Lung microvascular endothelial cell (primary cell): Measurements from ENCODE around the gene DOCK4. TPM values are rescaled to one million over a fixed set of nuclear protein-coding genes. Genes with fewer than 3 reads are reported as not detected.
A peak's percentile ranks its signal among the peaks of the same experiment; 100 is the strongest.

ENCODE experiments used
- DNase-seq, 2 donors: peaks; one replicate each; pipeline versions ENCODE4 v3.0.0 to v3.0.0-alpha.2; 2010; ENCODE audit warnings: low read depth in 2 of 2
- total RNA-seq: library from RNA; depleted of rRNA; stranded (reverse); fragments of >200 nt; gene quantifications from 2 replicates; pipeline ENCODE4 v1.2.1, GENCODE V29; 2014

The DOCK4 gene
- total RNA-seq, 1 donor from 2014 or later: 57.1 TPM

GRCh38 chr7:111771638-111772037 is 434.6 kb downstream of the DOCK4 start:
- DNase-seq: no peak

- peak in 1 of 2 donors; percentile 24 for DNase-seq
Observed at GRCh38 chr7:111770116-111770515, 436.1 kb downstream of the DOCK4 start.

DNA sequence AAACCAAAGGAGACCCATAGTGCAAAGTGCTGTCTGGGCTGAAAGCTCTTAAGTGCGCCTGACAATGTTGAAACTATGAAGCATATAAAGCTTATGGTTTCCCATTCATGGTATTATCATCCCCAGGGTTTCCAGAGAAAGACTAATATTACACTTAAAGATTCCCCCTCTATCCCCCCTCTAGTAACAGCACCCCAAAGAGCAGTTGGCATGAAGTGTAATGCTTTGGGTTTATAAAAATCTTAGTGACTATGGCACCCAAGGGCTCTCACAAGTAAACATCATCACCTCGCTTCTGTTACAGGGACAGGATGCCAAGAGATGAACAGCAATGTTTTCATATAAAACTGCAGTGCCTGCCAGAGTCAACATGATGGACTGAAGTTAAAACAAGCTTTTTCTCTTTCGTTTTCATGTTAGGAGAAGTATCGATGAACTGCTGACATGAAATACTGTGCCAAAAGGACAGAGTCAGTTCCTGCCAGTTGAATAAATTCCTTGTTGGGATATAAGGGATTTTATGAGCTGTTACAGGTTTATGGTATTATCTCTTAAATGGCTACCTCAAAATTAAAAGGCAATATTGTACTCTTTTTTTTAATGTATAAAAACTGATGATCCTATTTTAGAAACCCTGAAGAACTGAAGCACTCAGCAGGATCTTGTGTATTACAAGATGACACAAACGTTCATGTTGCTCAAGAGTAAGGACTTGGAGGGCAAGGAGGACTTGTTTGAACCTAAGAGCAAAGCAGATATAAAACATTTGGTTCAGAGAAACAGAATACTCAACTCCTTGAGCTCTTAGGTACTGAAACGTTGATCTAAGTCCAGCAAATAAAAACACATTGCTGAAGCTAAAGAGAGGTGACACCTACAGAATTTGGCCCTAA is 440.2 kb downstream of the DOCK4 start:
- peak; percentile 31 to 92 for DNase-seq

DNA sequence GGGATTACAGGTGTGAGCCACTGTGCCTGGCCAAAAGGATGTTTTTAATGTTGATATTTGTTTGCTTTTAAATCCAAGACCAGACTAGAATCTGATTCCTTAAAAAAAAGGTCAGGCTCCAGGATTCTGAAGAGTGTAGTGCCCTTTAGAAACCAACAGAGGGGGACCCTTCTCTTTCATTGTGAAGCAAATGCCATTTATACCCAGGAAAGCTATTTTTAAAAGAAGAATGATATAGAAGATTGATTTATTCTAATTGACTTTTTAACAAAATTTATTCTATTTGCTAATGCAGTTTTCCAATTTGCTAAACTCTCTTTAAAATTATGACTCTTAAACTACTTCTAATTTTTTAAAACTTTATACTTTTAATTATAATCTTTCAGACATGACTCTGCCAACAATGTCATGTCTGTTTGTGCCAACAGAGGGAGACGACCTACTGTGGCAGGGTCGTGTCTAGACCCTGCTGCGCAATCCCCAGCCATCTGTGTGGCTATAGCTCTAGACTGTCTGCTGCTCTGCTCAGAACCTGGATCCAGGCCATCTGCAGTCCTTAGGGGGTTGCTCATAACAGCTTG is 442.9 kb downstream of the DOCK4 start:
- DNase-seq: peak; percentile 44 to 81

GRCh38 chr7:111762799-111763198 is 443.4 kb downstream of the DOCK4 start:
- DNase-seq: no peak

- DNase-seq: no peak
Observed at GRCh38 chr7:111762211-111762610, 444.0 kb downstream of the DOCK4 start.

GRCh38 chr7:111760043-111760442 is 446.2 kb downstream of the DOCK4 start:
- DNase-seq: no peak

- DNase-seq: no peak
Observed at GRCh38 chr7:111758332-111758731, 447.9 kb downstream of the DOCK4 start.

- no peak for DNase-seq
Observed at GRCh38 chr7:111756687-111757178, 449.5 kb downstream of the DOCK4 start.

DNA sequence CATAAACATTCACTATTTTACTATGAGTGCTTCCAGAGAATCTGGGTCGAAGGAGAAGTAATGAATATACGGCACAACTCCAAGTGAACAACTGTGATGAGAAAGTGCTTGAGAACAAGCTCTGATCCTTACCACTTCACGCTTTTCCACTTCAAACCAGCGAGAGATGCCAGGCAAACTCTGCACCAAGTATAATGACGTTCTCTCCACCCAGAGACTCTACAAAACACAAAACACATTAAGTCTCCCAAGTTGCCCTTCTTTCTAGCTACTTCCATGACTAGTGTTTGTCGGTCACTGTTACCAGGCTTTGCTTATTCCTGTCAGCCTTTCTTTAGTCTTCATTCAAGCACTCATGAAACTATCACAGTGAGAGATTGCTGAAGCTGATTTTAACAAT is 450.8 kb downstream of the DOCK4 start:
- no peak for DNase-seq

GRCh38 chr7:111753968-111754367 is 452.2 kb downstream of the DOCK4 start:
- no peak for DNase-seq

GRCh38 chr7:111752022-111752582 is 454.1 kb downstream of the DOCK4 start:
- DNase-seq: peak; percentile 66 to 72

GRCh38 chr7:111750878-111751277 is 455.3 kb downstream of the DOCK4 start:
- no peak for DNase-seq

DNA sequence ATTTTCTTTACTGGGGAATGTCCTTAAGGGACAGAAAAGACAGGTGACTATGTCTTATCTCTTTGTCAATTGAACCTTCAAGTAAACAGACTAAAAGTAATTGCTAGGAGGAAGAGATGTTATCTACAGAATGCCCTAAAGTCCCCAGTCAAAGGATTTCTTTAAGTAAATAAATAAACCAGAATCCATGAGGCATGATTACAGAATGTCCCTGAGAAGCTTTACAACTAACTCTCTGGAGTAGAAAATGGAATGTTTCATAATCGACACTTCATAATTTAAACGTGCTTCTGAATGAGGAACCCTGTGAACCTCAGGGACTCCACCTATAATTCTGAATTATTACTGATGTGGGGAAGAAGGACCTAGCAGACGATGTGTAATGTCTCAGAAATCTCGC is 456.0 kb downstream of the DOCK4 start:
- DNase-seq: no peak

DNA sequence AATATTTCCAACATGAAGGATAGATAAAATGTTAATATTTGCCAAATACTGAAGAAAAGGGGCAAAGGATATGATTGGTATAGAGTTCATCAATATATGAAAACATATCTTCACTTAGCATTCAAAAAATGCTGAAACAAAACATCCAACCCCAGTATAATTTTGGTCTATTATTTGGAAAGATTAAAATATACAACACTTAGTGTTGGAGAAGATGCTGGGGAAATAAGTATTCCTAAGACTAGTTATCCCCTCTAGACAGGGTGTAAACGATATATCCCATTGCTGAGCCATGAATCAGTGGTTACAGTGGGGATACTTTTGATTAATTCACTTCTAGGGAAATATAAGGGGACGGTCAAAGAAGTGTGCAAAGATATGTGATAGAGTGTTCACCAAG is 456.6 kb downstream of the DOCK4 start:
- DNase-seq: no peak

GRCh38 chr7:111747718-111748117 is 458.5 kb downstream of the DOCK4 start:
- no peak for DNase-seq

DNA sequence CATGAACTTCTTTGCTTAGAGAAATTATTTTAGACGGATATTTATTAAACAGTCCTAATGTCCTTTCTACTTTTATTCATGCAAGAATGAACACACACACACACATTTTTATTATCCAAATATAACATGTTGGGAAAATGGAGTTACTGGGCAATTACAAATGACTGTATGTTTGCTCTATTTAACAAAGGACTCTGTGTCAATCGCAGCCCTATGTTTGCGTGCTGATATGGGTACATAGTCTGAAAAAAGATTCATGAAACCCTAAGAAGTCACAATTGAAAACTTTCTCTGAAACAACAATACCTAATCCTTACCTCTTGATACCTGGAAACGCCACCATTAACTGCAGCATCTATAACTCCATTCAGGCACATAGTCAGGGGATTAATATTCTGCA is 459.2 kb downstream of the DOCK4 start:
- DNase-seq: no peak

GRCh38 chr7:111744501-111745155 is 461.6 kb downstream of the DOCK4 start:
- peak; percentile 43 to 53 for DNase-seq

DNA sequence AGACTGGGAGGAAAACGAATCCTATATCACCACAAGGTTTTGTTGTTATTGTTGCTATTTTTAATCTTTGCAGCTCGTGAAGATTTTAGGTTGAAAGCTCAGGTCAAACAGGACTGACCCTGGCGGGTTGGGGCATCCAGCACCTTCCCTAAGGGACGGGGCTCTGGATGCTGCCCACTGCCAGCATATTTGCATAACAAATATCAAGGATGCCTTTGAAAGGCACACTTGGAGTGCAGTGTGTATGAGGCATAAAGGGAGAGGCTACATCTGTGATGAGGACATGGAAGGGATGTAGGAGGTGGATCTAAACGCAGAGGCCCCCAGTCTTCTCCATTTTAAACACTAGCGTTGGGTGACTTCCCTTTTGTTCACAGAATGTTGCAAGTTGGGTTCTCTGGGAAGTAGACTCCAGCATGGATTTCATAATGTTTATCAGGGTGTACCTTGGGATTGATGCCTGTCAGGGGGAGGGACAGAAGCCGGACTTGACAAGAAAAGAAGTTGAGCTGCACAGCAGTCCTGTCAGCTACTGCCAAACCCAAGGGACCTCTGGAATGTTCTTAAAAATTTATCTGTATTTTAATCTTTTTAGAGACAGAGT is 462.9 kb downstream of the DOCK4 start:
- no peak for DNase-seq

GRCh38 chr7:111741811-111742240 is 464.4 kb downstream of the DOCK4 start:
- peak; percentile 61 to 85 for DNase-seq

DNA sequence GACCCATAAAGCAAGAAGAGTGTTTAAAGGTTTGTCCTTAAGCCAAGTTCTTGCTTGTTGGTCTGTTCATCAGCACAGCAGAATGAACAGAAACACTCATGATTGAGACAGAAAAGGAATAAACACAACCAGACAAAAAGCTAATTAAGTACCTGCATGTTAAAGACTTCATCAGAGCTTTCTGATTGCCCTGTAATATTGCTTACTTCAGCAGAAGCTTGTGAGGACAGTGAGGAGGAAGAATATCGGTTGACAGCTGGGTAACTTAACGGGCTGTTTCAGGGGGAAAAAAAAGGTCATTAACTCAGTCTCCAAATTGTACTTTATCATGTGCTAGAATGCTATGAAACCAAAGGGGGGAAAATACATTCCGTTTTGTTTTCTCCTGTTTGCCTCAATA is 465.3 kb downstream of the DOCK4 start:
- DNase-seq: no peak

- peak; percentile 5 to 32 for DNase-seq
Observed at GRCh38 chr7:111736552-111736874, 469.7 kb downstream of the DOCK4 start.
